Immature natural killer cell (primary cell): ENCODE measurements around the gene ZCWPW1. TPM values are rescaled to one million over a fixed set of nuclear protein-coding genes. Genes with fewer than 3 reads are reported as not detected.
A peak's percentile ranks its signal among the peaks of the same experiment; 100 is the strongest.
"Not testable (repeated sequence)": the region's sequence is repeated elsewhere in the genome, so short reads cannot be mapped to it uniquely, and the experiment has no call there.

Source experiments
- DNase-seq, 3 donors: peaks; one replicate each; pipeline ENCODE4 v3.0.0; 2022; ENCODE audit warnings: mixed read lengths in 1 of 3
- H3K27ac Mint-ChIP-seq, 6 donors: one replicate each; pipeline ENCODE4 v1.8.0; 2020; ENCODE audit warnings: mixed read lengths in 6 of 6, mild to moderate bottlenecking in 5 of 6, inconsistent platforms in 4 of 6, moderate library complexity in 3 of 6
- H3K27me3 Mint-ChIP-seq, 3 donors: one replicate each; pipeline ENCODE4 v1.8.0; 2020 to 2021; ENCODE audit warnings: low read depth in 3 of 3, mild to moderate bottlenecking in 3 of 3, mixed read lengths in 3 of 3, moderate library complexity in 3 of 3, inconsistent platforms in 1 of 3
- H3K36me3 Mint-ChIP-seq, 3 donors: one replicate each; pipeline ENCODE4 v1.8.0; 2020; ENCODE audit warnings: mixed read lengths in 3 of 3, inconsistent platforms in 2 of 3, mild to moderate bottlenecking in 2 of 3
- H3K4me1 Mint-ChIP-seq, 2 donors: one replicate each; pipeline ENCODE4 v1.8.0; 2020; ENCODE audit warnings: inconsistent platforms in 2 of 2, mild to moderate bottlenecking in 2 of 2, mixed read lengths in 2 of 2, moderate library complexity in 1 of 2
- H3K4me3 Mint-ChIP-seq, 5 donors: one replicate each; pipeline ENCODE4 v1.8.0; 2020; ENCODE audit warnings: mild to moderate bottlenecking in 5 of 5, mixed read lengths in 5 of 5, inconsistent platforms in 3 of 5, moderate library complexity in 3 of 5
- H3K9me3 Mint-ChIP-seq, 6 donors: one replicate each; pipeline ENCODE4 v1.8.0; 2020; ENCODE audit warnings: mild to moderate bottlenecking in 6 of 6, mixed read lengths in 6 of 6, inconsistent platforms in 4 of 6, moderate library complexity in 3 of 6
- polyA plus RNA-seq, 3 donors: library from polyadenylated mRNA; unstranded; fragments of 300-500 nt; fragmentation: Illumina TruSeq; gene quantifications; one replicate each; pipeline ENCODE4 v1.2.3, GENCODE V29; 2021

The ZCWPW1 gene
- polyA plus RNA-seq, 3 donors from 2014 or later: 4.1 to 5.9 (median 5.7) TPM

- no peaks in the 10 kb centered on the region for H3K36me3 Mint-ChIP-seq
- H3K9me3 Mint-ChIP-seq: no peaks in the 10 kb centered on the region
- peaks cover 0 to 2% of the 10 kb centered on the region in 2 donors for H3K4me1 Mint-ChIP-seq
- DNase-seq: no peak
- H3K27ac Mint-ChIP-seq: no peak overlapping the region
- no peaks in the 10 kb centered on the region for H3K27me3 Mint-ChIP-seq
- no peak overlapping the region for H3K4me3 Mint-ChIP-seq
Measured at GRCh38 chr7:100444311-100445278, 16.1 kb upstream of the ZCWPW1 start.

DNA sequence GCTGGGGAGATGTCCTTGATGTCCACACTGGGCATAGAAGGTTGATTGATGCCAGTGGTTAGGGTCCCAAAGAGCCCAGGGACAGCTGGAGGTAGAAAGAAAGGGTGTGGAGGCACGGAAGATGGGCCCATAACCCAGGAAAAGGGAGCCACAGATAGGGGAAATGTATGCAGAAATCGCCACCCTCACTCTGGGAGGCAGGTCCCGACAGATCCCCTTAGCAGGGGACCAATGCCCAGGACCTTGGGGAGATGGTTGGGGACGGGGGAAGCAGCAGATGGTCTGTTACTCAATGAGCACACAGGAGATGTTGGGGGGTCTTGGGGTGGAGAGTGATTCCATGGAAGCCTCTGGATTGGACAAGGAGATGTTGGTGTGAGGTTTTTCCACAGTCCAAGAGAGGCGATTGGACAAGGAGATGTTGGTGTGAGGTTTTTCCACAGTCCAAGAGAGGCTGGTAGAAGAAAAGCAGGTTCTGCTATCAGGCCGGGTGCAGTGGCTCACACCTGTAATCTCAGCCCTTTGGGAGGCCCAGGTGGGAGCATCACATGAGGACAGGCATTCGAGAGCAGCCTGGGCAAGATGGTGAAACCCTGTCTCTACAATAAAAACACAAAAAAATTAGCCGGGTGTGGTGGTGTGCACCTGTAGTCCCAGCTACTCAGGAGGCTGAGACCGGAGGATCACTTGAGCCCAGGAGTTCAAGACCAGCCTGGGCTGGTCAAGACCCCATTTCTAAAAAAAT, 14.8 kb upstream of the ZCWPW1 start:
- Mint-ChIP-seq H3K4me1 (no peaks in the 10 kb centered on the region), H3K9me3 (no peaks in the 10 kb centered on the region), H3K4me3 (no peak overlapping the region), H3K27me3 (no peaks in the 10 kb centered on the region), H3K36me3 (no peaks in the 10 kb centered on the region), H3K27ac (peak overlapping the region in 1 of 6 donors; percentile 46)
- DNase-seq: no peak

DNA sequence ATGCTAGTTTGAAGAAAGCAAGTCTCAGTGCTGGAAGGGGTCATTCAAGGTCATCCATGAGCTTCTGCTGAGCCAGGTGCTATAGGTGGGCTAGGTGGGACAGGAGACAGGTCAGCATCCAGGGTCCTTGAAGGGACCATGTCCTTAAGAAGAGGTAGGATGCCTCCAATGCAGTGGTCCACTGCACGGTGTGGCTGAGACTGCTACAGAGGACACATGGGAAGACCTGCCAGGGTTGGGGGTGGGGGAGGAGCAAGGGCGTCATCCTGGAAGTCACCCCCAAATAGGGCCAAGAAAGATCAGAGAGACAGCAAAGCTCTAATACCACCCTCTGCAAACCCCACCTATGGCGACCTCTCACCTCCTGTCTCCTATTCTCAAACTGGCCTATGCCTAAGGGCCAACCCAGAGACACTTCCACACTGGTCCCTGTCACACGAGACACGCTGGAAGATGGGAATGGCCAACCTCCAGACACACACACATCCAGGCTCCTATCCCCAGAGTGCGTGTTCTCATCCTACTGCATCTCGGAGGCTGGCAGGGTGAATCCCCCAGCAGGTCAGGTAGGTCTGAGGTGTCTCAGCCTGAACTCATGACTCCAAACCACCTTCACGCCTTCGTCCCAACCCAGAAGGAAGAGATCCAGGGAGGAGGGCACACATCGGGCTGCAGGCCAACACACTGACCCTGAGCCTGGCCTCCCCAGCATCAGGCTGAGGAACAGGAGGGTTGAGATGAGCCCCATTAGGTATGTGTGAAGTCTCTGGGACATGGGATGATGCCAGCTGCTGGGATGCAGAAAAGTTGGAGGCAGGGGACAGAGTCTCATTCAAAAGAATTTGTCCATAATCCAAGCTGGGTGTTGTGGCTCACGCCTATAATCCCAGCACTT, 13.4 kb upstream of the ZCWPW1 start:
- peak overlapping the region in 1 of 6 donors; percentile 59 for H3K27ac Mint-ChIP-seq
- no peak for DNase-seq
- no peaks in the 10 kb centered on the region for H3K4me1 Mint-ChIP-seq
- no peak overlapping the region for H3K4me3 Mint-ChIP-seq
- no peaks in the 10 kb centered on the region for H3K27me3 Mint-ChIP-seq
- H3K9me3 Mint-ChIP-seq: no peaks in the 10 kb centered on the region
- no peaks in the 10 kb centered on the region for H3K36me3 Mint-ChIP-seq

DNA sequence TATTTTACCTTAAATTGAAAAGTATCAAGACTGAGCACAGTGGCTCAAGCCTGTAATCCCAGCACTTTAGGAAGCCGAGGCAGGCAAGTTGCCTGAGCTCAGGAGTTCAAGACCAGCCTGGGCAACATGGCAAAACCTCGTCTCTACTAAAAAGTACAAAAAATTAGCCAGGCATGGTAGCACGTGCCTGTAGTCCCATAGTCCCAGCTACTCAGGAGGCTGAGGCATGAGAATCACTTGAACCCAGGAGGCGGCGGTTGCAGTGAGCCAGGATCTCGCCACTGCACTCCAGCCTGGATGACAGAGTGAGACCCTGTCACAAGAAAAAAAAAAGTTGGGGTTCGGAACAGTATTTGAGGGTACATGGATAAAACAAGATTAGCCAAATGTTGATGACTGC, 10.7 kb upstream of the ZCWPW1 start:
- H3K4me1 Mint-ChIP-seq: peaks cover 13 to 17% of the 10 kb centered on the region in 2 donors
- DNase-seq, H3K27ac Mint-ChIP-seq: not testable (repeated sequence)

DNA sequence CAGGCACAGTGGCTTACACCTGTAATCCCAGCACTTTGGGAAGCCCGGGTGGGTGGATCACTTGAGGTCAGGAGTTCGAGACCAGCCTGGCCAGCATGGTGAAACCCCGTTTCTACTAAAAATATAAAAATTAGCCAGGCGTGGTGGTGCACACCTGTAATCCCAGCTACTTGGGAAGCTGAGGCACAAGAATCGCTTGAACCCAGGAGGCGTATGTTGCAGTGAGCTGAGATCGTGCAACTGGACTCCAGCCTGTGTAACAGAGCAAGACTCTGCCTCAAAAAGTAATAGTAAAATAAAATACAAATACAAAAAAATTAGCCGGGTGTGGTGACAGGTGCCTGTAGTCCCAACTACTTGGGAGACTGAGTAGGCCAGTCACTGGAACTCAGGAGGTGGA, 10.2 kb upstream of the ZCWPW1 start:
- H3K36me3 Mint-ChIP-seq, H3K27me3 Mint-ChIP-seq, H3K9me3 Mint-ChIP-seq, H3K27ac Mint-ChIP-seq, H3K4me3 Mint-ChIP-seq, DNase-seq: not testable (repeated sequence)
- H3K4me1 Mint-ChIP-seq: peaks cover 18 to 22% of the 10 kb centered on the region in 2 donors

More for the DNA sequence above, 10.7 kb upstream of the ZCWPW1 start:
- H3K4me3 Mint-ChIP-seq, H3K36me3 Mint-ChIP-seq, H3K9me3 Mint-ChIP-seq, H3K27me3 Mint-ChIP-seq: not testable (repeated sequence)

DNA sequence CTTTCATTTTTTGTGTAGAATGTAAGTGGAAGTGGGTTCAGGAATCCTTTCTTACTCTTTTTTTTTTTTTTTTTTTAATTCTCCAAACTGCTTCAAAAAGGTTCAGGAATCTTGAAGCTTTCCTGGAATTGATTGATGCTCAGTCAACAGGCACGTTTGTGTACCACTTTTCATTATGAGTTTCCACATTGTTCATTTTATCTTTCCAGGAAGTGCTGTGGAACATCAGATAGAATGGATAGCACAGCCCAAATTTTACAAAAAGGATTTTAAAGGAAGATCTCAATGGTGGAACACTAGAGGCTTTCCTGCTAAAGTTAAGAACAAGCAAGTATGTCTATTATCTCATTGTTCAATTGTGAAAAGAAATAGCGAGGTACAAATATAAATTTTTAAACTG, 9.7 kb upstream of the ZCWPW1 start:
- Mint-ChIP-seq H3K36me3 (peaks cover 0 to 10% (median 0%) of the 10 kb centered on the region in 3 donors), H3K4me3 (peak overlapping the region in 3 of 5 donors; percentile 18 to 31 (median 28)), H3K27ac (peak overlapping the region in 4 of 6 donors; percentile 28 to 69 (median 43)), H3K9me3 (no peaks in the 10 kb centered on the region), H3K27me3 (peaks cover 6 to 10% (median 7%) of the 10 kb centered on the region in 3 donors), H3K4me1 (peaks cover 22 to 24% of the 10 kb centered on the region in 2 donors)
- DNase-seq: no peak

GRCh38 chr7:100437150-100438100, 8.9 kb upstream of the ZCWPW1 start:
- Mint-ChIP-seq H3K36me3 (peaks cover 0 to 10% (median 1%) of the 10 kb centered on the region in 3 donors), H3K27me3 (peaks cover 6 to 10% (median 7%) of the 10 kb centered on the region in 3 donors), H3K4me3 (peak overlapping the region; percentile 9 to 98 (median 30)), H3K9me3 (no peaks in the 10 kb centered on the region), H3K27ac (peak overlapping the region in 4 of 6 donors; percentile 28 to 97 (median 77)), H3K4me1 (peaks cover 27 to 29% of the 10 kb centered on the region in 2 donors)
- DNase-seq: no peak

DNA sequence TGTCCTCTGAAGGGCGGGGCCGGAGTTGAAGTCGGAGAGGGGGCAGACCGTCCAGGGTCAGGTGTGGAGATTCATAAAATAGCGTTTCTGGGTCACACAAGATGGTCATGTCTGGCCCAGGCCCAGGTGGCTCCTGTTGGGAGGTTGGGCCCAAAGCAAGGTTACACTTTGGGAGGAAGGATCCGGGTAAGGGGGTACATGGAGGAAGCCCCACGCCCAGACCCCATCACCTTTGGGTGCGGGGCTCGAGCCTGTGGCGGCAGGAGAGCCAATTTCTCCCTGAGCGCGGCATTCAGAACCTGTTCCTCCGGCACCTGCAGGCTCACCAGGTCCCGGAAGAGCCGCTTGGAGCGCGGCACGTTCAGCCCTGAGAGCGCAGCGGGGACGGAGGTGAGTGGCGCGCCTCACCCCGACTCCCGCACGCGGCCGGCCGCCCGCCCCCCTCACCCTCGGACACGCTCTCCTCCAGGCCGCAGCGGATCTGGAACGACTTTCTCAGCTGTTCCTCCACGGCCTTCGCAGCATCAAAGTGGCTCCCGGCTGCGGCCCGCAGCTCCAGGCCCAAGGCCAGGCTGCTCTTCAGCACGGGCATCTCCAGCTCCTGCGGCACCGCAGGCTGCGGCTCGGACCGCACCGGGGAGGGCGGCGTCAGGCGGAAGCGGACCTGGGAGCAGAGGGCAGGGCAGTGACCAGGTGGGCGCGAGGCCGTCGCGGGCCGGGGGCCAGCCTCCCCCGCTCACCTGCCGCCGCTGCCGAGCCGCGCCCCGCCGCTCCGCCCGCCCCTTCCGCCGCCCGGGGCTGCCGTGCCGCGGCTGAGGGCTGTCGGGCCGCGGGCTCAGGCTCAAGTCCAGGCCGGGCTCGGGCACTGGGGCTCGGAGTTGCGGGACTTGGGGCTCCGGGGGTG, 7.2 kb upstream of the ZCWPW1 start:
- DNase-seq: peak; percentile 31 to 53 (median 47)
- Mint-ChIP-seq H3K27ac (peak overlapping the region; percentile 90 to 98 (median 96)), H3K36me3 (peaks cover 0 to 10% (median 4%) of the 10 kb centered on the region in 3 donors), H3K27me3 (peaks cover 8 to 10% (median 9%) of the 10 kb centered on the region in 3 donors), H3K4me1 (peaks cover 42 to 46% of the 10 kb centered on the region in 2 donors), H3K4me3 (peak overlapping the region; percentile 86 to 98 (median 95)), H3K9me3 (no peaks in the 10 kb centered on the region)

- no peaks in the 10 kb centered on the region for H3K9me3 Mint-ChIP-seq
- no peak for DNase-seq
- H3K27me3 Mint-ChIP-seq: peaks cover 16 to 18% (median 17%) of the 10 kb centered on the region in 3 donors
- peaks cover 0 to 12% (median 4%) of the 10 kb centered on the region in 3 donors for H3K36me3 Mint-ChIP-seq
- H3K4me1 Mint-ChIP-seq: peaks cover 48 to 53% of the 10 kb centered on the region in 2 donors
- peak overlapping the region; percentile 86 to 89 (median 87) for H3K4me3 Mint-ChIP-seq
- peak overlapping the region; percentile 87 to 96 (median 94) for H3K27ac Mint-ChIP-seq
Measured at GRCh38 chr7:100434297-100435144, 6.0 kb upstream of the ZCWPW1 start.

DNA sequence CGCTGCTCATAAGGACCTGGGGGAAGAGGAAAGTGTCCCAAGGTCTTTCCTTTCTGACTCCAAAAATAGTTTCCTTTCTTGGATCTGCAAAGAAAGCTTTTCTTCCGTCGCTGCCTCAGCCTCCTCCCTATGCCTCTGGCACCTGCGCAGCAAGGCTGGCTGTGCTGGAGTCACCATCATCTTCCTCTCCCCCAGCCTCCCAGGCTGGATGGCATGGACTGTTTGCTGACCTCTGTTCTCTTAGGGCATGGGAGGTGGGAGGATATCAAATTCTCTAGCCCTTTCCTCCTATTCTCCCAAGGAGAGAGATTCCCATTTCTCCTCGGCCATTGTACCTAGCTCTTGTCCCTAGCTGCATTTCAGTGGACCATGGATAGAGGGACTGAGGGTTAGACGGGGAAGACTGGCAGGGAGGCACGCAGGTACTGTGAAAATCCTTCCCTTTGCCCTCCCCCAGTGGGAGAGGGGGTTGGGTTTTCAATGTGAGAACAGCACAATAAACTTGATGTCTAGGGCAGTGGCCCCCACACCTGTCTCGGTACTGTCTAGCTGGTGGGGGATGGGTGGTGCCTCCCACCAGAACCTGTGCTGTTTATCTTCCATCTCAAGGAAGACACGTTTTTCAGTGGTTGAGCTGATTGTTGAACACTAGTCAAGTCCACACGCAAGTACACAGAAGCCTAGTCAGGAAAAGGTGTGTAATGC, 5.2 kb upstream of the ZCWPW1 start:
- peak overlapping the region; percentile 50 to 89 (median 86) for H3K4me3 Mint-ChIP-seq
- H3K27me3 Mint-ChIP-seq: peaks cover 23 to 26% (median 25%) of the 10 kb centered on the region in 3 donors
- H3K9me3 Mint-ChIP-seq: no peaks in the 10 kb centered on the region
- H3K36me3 Mint-ChIP-seq: peaks cover 0 to 13% (median 4%) of the 10 kb centered on the region in 3 donors
- peak overlapping the region; percentile 87 to 96 (median 94) for H3K27ac Mint-ChIP-seq
- no peak for DNase-seq
- peaks cover 53 to 57% of the 10 kb centered on the region in 2 donors for H3K4me1 Mint-ChIP-seq
